GM19043 (cell line): ENCODE data around the gene SLC22A15.

Experiments
- ATAC-seq: cut with Tn5 transposase; IDR thresholded peaks from one replicate; pipeline ENCODE4 v1.9.1; 2021; ENCODE audit warnings: low read depth; ENCODE audit not compliant: unreplicated experiment

The SLC22A15 gene

DNA sequence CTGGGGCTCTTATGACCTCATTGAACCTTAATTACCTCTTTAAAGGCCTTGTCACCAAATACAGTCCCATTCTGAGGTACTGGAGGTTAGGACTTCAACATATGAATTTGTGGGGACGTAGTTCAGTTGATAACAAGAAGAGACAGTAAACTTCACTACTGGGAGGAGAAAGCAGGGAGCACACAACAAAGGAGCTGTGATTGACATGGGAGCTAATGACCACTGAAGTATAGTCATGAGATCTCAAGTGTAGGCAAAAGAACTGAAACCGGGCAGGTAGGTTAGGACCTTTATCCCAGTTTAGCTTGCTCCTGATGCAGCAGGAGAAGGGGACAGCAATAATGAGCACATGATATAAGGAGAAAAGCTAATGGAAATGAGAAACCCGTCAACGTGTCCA, 123.1 kb downstream of the SLC22A15 start:
- no peak for ATAC-seq

DNA sequence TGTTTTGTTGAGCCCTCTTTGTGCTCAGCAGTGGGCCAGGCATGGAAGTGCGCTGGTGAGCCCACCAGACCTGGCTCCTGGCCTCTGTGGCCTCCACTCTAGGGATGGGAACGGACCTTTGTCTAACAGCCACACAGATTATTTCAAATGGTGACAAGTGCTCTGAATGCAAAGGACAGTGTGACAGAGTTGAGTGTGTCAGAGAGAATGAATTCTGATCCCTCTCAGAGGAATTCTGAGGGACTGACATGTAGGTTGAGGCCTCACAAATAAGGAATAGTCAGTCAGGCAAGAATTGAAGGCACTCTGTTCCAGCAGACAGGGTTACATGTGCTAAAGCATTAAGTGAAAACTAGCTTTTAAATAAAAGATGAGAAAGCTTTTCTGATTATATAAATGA, 123.6 kb downstream of the SLC22A15 start:
- ATAC-seq: no peak

DNA sequence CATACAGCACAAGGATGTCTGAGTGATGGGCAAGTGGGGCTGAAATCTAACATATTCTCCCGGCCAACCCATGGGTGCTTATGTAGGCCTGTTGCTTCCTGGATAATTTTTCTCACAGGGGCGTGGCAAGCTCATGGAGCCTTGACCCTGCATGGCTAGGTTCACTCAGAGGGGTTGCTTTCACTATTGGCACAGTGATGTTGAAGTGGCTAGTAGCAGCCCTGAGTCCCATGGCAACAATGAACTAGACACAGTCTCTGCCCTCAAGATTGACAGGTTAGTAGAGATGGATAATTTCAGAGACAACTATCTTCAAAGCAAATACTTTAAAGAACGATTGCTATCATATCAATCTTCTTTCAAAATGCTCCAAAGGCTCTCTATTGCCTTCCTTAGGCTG, 128.4 kb downstream of the SLC22A15 start:
- ATAC-seq: no peak

DNA sequence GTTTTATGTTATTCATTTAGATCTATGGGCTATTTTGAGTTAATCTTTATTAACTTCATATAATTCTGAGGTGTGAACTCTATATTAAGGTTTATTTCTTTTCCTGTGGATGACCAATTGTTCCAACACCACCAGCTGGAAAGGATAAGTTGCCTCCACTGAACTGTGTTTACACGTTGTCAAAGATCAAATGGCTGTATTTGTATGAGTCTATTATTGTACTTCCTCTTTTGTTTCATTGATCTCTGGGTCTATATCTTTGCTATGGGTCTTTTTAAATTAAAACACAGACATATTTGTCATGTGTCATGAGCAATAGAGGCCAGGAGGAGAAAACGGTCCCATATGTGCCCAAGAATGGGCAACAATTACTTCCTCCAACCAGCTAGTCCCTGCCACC, 129.7 kb downstream of the SLC22A15 start:
- ATAC-seq: no peak

DNA sequence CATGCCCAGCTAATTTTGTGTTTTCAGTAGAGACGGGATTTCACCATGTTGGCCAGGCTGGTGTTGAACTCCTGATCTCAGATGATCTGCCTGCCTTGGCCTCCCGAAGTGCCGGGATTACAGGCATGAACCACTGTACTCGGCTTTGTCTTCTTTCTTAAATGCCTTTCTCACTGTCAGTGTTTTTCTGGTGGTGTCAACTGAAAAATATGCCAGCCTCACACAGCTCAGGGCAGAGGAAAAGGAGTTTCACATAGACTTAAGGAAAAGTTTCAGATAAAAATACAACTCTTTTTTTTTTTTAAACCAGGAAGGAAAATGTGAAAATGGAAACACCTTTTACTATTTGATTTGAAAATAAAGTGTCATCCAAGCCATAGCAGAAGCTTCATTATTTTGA, 130.3 kb downstream of the SLC22A15 start:
- no peak for ATAC-seq

DNA sequence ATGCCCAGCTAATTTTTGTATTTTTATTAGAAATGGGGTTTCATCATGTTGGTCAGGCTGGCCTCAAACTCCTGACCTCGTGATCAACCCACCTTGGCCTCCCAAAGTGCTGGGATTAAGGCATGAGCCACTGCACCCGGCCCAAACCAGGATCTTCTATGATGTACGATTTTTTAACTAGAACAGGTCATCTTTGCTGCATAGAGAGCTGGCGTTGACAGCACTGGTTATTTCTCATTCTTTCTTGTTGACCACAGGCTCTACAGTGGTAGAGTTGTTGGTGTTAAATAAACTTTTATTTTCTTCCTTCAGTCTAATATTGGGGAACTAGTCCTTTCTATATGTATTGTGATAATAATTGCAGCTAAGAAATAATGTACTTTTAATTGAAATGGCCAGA, 131.1 kb downstream of the SLC22A15 start:
- ATAC-seq: no peak

DNA sequence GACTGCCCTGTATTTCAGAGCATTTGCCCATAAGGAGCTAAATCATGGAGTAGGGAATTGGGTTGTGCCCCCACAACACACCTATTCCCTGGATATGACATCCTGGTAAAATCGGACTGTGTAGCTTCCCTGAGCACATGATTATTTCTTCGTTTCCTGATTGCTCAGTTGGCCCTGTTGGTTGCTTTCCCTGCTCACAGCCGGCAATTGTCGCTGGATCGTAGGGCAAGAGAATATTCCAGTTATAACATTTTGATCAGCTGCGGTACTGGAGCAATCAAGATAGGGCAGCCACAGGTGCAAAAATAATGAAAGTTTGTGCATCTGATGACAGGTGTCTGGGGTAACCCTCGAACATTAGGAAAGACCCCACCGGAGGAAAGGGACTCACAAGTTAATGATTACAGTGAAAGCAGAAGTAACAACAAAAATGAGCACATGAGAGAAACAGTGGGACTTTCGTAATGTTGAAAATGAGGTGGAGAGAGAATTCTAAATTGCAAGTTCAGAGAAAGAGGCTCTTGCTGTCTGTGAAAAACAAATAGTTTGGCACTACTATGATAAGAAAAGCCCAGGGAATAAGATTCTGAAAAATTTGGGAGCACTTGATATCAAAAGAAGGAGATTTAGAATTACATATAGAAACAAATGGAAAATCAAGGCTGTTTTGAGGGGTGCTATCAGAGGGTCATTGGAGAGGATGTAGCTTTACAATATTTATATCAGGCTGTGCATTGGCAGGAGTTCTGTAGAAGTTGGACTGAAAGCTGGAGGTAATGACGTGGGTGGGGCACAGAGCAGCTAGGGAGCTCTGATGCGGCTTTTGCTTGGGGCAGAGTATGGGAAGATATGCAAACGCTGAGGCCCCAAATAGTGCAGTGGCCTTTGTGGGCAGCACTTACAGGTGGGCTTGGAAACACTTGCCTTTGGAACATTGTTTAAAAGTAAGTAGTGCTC, 134.5 kb downstream of the SLC22A15 start, which contains the start of gene MAB21L3:
Gene MAB21L3, plus strand, starts transcription at position 833 of the 957 bp plus-strand sequence. CDS start 1,217 bp downstream, outside the sequence.
- ATAC-seq: peak; percentile 70

DNA sequence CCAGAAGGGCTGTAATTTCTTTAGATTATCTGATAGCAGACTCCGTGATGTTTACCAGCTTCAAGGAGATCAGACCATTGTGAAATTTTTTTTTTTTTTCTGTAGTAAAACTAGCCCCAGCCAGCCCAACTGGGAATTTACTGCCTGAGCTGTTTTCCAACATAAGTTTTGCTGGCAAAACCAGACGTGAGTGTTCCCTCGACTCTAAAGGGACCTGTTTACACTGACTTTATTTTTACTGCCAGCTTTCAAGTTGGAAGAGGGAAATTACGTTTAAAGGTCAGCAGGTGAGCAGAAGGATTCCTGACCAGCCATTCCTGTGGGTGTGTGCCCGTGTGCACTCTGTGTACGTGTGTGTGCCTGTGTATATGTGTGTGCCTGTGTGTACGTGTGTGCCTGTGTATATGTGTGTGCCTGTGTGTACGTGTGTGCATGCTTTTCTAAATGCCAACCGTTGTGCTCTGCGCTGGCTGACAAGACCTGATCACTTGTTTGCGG, 135.3 kb downstream of the SLC22A15 start:
- ATAC-seq: no peak

DNA sequence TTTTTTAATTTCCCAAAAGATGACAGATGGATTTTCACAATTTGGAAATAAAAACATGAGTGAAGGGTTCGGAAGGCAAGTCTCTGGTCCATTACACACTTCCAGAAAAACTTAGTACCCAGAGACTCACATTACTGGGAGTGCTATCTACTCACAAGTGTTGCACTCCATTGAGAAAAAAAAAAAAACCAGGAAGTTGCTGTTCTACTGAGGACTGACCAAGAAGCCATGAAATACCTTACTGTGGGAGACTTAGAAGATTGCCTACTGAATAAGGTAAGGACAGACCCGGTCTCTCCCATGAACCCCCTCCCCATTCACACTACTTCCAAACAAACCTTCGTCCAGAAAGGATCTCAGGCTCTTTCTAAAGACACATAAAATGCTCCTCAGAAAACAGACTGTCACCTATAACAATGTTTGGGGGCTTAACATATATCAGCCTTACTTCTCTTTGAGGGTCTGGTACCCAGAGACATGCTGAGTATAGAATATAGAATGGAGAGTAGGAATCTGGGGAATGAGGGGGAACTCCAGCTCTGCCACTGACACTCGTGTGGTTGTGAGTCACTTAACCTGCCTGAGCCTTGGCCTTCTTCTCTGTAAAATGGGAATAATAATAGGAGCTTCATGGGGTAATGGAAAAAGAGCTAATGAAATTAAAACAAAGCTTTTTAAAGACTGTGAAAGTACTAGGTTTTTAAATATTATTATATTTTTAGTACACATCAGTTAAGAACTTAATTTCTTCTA, 136.3 kb downstream of the SLC22A15 start:
- no peak for ATAC-seq

DNA sequence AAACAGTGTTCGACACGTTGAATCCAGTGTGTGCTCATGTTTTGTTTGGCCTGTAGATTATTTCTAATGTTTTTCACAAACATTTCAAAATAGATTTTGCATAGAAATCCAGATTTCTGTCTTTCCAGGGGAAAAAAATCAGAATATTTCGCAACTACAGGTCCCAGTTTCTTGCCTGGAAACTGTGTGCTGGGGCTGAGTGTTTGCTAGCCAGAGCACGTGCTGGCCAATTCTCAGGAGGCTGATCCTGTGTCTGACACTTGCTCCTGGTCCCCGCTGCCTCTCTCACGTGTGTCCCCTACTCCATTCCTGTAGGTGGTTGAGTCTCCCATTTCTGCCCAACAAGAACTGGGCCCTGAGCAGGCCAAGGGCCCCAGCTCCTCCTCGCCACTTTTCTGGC, 137.3 kb downstream of the SLC22A15 start:
- ATAC-seq: no peak

DNA sequence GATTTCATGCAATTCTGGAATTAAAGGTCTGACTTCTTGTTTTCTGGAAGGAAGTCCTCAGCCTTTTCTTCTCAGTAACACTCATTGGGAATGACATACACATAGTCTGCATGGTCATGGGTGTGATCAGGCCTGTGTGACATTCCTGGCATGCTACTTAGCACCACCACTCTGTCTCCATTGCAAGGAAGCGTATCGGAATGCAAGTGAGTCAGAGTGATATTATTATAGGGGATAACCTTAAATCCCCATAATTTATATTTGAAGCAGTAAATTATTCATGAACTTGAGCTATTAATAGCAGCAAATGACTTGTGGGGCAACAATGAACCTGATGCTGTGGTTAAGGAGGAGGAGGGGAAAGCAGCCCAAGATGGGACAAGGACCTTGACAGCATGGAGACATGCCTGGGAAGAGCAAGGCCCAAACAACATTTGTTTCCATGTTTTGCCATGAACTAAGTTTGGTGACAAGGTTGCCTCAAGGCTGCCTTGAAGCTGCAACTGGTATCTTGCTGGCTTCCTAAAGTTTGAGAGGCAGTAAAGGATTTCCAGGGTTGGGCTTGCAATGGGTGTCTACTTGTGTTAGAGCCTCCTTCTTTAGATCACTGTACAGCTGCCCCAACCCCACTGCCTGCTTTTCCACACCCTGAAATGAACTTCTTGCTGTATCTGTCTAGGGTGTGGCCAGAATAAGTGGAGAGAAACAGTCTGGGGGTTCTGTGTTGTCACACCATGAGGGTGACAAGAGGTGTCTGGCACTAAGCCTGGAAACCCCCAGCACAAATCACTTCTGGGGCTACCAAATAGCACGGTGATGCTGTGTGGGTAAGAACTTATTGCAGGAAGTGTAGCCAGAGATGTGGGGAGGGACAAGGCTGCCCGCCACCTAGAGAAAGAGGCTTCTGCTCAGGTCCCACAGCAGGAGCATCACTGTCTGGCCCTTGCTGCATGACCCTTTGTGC, 139.4 kb downstream of the SLC22A15 start:
- ATAC-seq: no peak

DNA sequence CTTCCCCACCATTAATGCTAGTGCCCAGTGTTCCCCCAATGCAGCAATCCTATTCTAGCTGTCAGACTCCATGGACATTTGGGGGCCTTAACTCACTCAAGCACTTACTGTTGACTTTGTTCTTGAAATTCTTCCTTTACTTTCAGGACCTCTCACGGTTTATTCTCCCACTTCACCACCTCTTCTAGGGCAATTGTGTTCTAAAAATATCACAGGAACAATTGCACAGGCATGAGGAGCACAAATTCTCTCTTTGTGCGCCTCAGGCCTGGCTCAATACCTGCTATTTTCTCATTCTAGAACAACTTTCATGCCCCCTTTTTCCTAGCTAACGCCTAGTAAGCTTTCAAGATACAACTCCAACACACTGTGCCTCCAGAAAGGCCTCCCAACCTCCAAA, 142.2 kb downstream of the SLC22A15 start:
- ATAC-seq: no peak
